ENCODE measurements around the gene CCT6B.

DNA sequence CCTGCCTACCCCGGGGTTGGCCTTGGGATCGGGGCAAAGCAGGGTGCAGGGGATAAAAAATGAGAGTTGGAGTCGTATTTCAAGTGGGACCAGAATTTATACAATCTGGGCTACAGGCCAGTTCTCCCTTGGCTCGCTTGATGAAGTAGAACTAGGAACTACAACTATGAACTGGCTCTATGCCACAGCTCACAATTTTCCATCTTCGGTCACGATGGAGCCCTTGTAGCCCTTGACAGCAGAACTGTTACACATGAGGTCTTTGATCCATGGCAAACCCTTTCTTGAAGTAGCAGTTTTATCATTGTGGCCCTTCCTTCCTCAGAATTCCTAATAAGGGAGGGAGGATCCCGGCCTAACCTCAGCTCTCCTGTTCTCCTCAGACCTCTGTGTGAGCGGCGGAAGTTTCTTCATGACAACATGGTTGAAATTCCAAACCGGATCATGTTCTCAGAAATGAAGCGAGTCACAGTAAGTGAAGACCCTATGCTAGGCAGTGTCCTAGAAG is 36.1 kb upstream of the CCT6B start:
- TF ChIP-seq POLR2A (IDR thresholded peaks at IDR 0.05; ENCODE audit: low read length) (no peak), GATA1 (IDR thresholded peaks at IDR 0.05; ENCODE audit: low read depth, low read length) (no peak)

Measured in erythroblast (primary cell).